ENCODE results near the gene UBQLNL. TPM values are rescaled to one million over a fixed set of nuclear protein-coding genes. Genes with fewer than 3 reads are reported as not detected.

Gene UBQLNL
- total RNA-seq, 1 donor from 2014 or later = 0.19 TPM

DNA sequence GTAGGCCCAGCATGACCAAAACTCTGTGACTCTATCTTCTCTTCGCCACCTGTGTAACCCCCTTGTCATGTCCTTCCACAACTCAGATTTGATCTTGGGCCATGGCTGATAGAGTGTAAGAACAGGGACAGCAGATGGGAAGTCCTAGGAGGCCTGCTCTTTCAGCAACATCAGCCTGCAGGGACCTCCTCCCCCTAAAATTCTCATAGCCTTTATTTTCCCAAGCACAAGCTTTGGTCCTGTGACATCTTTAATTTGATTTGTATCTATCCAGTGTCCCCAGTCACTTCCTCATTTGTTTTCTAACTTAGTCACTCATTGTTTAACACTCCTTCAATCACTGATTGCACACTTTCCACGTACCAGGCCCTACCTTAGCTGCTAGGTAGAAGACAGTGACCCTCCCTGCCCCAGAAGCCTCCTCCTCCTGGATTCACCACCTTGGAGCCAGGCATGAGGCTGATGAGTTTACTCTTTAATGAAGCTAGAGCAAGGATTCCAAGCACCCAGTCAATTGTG, 12.0 kb downstream of the UBQLNL start:
- Histone ChIP-seq H3K4me2 (no peak overlapping the region), H3K27ac (no peak overlapping the region), H3K36me3 (no peaks in the 10 kb centered on the region), H3K27me3 (no peaks in the 10 kb centered on the region), H4K20me1 (ENCODE audit: low read depth) (no peaks in the 10 kb centered on the region), H3K4me3 (no peak overlapping the region), H3K79me2 (ENCODE audit: low read depth) (no peaks in the 10 kb centered on the region), H3K4me1 (no peaks in the 10 kb centered on the region), H3K9me3 (ENCODE audit: low read depth) (no peaks in the 10 kb centered on the region), H3K9ac (no peak overlapping the region), H3F3A (ENCODE audit: low read depth) (no peaks in the 10 kb centered on the region), H2AFZ (replicated peaks) (no peak overlapping the region)
- H3K4me3 Mint-ChIP-seq = no peak overlapping the region
- TF ChIP-seq, protein P1, sequence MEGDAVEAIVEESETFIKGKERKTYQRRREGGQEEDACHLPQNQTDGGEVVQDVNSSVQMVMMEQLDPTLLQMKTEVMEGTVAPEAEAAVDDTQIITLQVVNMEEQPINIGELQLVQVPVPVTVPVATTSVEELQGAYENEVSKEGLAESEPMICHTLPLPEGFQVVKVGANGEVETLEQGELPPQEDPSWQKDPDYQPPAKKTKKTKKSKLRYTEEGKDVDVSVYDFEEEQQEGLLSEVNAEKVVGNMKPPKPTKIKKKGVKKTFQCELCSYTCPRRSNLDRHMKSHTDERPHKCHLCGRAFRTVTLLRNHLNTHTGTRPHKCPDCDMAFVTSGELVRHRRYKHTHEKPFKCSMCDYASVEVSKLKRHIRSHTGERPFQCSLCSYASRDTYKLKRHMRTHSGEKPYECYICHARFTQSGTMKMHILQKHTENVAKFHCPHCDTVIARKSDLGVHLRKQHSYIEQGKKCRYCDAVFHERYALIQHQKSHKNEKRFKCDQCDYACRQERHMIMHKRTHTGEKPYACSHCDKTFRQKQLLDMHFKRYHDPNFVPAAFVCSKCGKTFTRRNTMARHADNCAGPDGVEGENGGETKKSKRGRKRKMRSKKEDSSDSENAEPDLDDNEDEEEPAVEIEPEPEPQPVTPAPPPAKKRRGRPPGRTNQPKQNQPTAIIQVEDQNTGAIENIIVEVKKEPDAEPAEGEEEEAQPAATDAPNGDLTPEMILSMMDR (IDR thresholded peaks at IDR 0.05) = no peak
- no peak for TF ChIP-seq EZH2phosphoT487 (IDR thresholded peaks at IDR 0.05)
- no peak for TF ChIP-seq EZH2 (IDR thresholded peaks at IDR 0.05)
- H3K9me3 Mint-ChIP-seq = no peaks in the 10 kb centered on the region
- H3K4me1 Mint-ChIP-seq = no peaks in the 10 kb centered on the region
- DNase-seq (ENCODE audit: low spot score) = no peak
- H3K27me3 Mint-ChIP-seq (ENCODE audit: insufficient read depth, low read depth) = peaks cover 4% of the 10 kb centered on the region
- H3K36me3 Mint-ChIP-seq = no peaks in the 10 kb centered on the region
- no peak overlapping the region for H3K27ac Mint-ChIP-seq

DNA sequence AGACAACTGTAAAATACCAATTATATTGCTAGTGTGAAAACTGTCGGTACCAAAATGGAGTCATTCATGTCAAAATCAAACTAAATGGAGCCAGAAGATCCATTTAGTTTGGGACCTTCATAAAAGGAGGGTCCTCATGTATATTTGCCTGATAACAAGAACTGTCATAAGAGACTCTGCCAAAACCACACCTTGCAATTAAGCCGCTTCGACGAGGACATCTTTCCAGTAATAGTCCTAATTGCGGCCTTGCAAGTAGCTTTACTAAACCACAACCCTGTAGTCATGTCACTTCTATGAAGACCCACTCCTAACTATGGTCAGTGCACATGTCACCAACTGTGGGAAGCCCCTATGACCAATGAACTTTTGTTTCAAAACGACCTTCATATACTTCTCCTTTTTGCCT, 16.1 kb downstream of the UBQLNL start:
- no peaks in the 10 kb centered on the region for H3K9me3 Mint-ChIP-seq
- Histone ChIP-seq H3K4me1 (no peaks in the 10 kb centered on the region), H3K4me2 (no peak overlapping the region), H3K4me3 (no peak overlapping the region), H3K79me2 (ENCODE audit: low read depth) (no peaks in the 10 kb centered on the region), H2AFZ (replicated peaks) (no peak overlapping the region), H3K9me3 (ENCODE audit: low read depth) (no peaks in the 10 kb centered on the region), H3K27me3 (no peaks in the 10 kb centered on the region), H3F3A (ENCODE audit: low read depth) (no peaks in the 10 kb centered on the region), H3K9ac (no peak overlapping the region), H3K27ac (no peak overlapping the region), H3K36me3 (no peaks in the 10 kb centered on the region), H4K20me1 (ENCODE audit: low read depth) (no peaks in the 10 kb centered on the region)
- DNase-seq (ENCODE audit: low spot score) = no peak
- no peaks in the 10 kb centered on the region for H3K4me1 Mint-ChIP-seq
- H3K27me3 Mint-ChIP-seq (ENCODE audit: insufficient read depth, low read depth) = no peaks in the 10 kb centered on the region
- H3K4me3 Mint-ChIP-seq = no peak overlapping the region
- H3K36me3 Mint-ChIP-seq = no peaks in the 10 kb centered on the region
- TF ChIP-seq EZH2phosphoT487 (IDR thresholded peaks at IDR 0.05) (no peak), EZH2 (IDR thresholded peaks at IDR 0.05) (no peak)
- TF ChIP-seq, protein P1 (IDR thresholded peaks at IDR 0.05) = no peak
- H3K27ac Mint-ChIP-seq = no peak overlapping the region

DNA sequence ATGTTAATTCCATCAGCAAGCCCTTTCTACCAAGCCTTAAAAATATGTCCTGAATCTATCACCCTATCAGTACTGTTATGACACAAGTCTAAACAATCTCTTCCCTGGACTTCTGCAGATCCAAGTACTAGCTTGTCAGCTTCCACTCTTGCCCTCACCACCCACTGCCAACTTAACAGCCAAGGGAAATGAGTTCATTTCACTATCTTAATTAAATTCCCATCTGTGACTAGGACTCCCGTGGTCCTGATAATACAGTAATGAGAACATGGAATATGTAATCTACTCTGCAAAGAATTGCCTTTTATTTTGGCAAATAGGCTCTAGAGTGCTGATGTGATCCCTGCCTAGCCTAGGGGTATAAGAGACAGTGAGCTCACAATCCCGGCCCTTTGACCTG, 16.8 kb downstream of the UBQLNL start:
- no peaks in the 10 kb centered on the region for H3K36me3 ChIP-seq
- no peaks in the 10 kb centered on the region for H3K36me3 Mint-ChIP-seq
- H3K27me3 ChIP-seq = no peaks in the 10 kb centered on the region
- TF ChIP-seq EZH2phosphoT487 (IDR thresholded peaks at IDR 0.05) (no peak), EZH2 (IDR thresholded peaks at IDR 0.05) (no peak)
- TF ChIP-seq, protein P1 (IDR thresholded peaks at IDR 0.05) = no peak
- H3K9me3 ChIP-seq (ENCODE audit: low read depth) = no peaks in the 10 kb centered on the region
- H4K20me1 ChIP-seq (ENCODE audit: low read depth) = no peaks in the 10 kb centered on the region
- H3K4me3 ChIP-seq = no peak overlapping the region
- no peaks in the 10 kb centered on the region for H3F3A ChIP-seq (ENCODE audit: low read depth)
- no peak overlapping the region for H3K4me2 ChIP-seq
- no peaks in the 10 kb centered on the region for H3K27me3 Mint-ChIP-seq (ENCODE audit: insufficient read depth, low read depth)
- H3K79me2 ChIP-seq (ENCODE audit: low read depth) = no peaks in the 10 kb centered on the region
- no peak for DNase-seq (ENCODE audit: low spot score)
- H3K9ac ChIP-seq = no peak overlapping the region
- H3K9me3 Mint-ChIP-seq = no peaks in the 10 kb centered on the region
- H3K4me1 Mint-ChIP-seq = no peaks in the 10 kb centered on the region
- no peak overlapping the region for H2AFZ ChIP-seq (replicated peaks)
- no peak overlapping the region for H3K4me3 Mint-ChIP-seq
- H3K4me1 ChIP-seq = no peaks in the 10 kb centered on the region
- no peak overlapping the region for H3K27ac ChIP-seq
- H3K27ac Mint-ChIP-seq = no peak overlapping the region

Data from neural progenitor cell (in vitro differentiated cells).